Bone marrow (tissue), 2 donors: ENCODE measurements around the gene ZNF525.
"Not testable (repeated sequence)": the region's sequence is repeated elsewhere in the genome, so short reads cannot be mapped to it uniquely, and the experiment has no call there.

Experiments
- DNase-seq, 2 donors: peaks; one replicate each; lab custom pipeline; 2025; lab: John Stamatoyannopoulos, UW

The ZNF525 gene

DNA sequence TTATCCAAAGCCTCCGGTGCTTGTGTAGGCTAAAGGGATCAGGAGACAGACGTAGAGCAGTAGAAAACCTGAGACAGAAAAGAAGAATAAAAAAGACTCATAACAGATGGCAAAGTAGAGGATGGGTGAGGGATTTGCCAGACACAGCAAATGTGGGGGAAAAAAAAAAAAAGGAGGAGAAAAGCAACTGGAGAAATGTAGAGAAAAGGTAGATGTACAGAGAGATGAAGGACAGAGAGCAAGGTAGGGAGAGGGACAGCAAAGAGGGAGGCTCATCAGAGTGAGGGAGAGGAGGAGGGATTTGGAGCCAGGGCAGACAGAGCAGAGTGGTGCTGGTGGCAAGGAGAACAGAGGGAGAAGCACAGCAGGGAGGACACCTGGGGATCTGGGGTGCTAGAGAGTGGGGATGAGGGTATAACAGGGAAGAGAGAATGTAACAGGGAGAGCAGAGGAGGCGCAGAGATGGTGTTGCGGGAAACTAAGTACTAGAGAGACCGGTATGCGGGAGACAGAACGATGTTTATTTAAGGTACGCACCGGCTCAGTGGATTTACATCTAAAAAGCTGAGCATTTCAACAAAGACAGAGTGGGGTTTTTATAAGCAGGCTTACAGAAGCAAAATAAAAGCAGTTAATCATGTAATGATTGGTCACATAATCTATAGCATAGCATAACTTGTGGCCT, 30.5 kb downstream of the ZNF525 start:
- DNase-seq, result not testable (repeated sequence)

DNA sequence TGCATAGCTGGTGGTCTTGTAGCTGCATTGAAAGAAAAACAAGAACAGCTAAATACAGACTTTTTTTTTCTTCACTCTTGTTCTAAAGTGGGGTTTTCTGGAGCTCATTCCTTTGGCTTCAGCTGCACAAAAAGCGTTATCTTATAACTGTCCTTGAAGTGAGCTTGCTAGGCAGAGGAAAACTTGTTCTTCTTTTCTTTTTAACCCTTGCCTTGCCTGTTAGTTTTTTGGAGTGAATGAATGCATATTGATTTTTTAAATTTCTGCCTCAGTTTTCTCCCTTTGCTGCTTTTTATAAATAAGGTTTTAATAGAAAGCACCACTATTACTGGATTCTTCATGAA, 31.0 kb downstream of the ZNF525 start:
- DNase-seq, result no peak

DNA sequence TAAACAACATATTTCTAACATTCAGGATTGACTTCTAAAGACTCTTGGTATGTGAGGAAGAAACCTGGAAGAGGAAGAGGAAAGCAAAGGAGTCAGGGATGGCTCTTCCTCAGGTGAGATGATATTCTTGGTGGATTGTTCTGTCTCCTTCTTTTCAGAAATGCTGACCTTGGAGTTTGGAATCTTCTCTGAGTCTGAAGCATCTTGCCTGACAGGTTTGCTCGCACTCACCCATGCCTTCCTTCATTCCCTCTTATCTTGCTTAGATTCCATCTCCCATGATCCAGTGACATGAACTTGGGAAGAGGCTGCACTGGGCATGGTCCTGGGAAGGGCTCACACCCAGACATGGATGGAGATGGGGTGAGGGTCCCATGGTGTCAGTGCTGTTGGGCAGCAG, 32.4 kb downstream of the ZNF525 start:
- not testable (repeated sequence) for DNase-seq

- DNase-seq, result no peak
Observed at GRCh38 chr19:53409505-53410204, 44.1 kb downstream of the ZNF525 start.

DNA sequence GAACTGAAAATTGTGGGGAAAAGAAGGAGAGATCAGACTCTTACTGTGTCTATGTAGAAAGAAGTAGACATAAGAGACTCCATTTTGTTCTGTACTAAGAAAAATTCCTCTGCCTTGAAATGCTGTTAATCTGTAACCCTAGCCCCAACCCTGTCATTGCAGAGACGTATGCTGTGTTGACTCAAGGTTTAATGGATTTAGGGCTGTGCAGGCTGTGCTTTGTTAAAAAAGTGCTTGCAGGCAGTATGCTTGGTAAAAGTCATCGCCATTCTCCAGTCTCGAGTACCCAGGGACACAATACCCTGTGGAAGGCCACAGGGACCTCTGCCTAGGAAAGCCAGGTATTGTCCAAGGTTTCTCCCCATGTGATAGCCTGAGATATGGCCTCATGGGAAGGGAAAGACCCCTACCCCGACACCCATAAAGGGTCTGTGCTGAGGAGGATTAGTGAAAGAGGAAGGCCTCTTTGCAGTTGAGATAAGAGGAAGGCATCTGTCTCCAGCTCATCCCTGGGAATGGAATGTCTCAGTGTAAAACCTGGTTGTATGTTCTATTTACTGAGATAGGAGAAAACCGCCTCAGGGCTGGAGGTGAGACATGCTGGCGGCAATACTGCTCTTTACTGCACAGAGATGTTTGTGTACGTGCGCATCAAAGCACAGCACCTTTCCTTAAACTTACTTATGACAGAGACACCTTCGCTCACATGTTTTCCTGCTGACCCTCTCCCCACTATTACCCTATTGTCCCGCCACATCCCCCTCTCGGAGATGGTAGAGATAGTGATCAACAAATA, 55.2 kb downstream of the ZNF525 start:
- not testable (repeated sequence) for DNase-seq

GRCh38 chr19:53422551-53422950, 57.0 kb downstream of the ZNF525 start:
- DNase-seq, result no peak

DNA sequence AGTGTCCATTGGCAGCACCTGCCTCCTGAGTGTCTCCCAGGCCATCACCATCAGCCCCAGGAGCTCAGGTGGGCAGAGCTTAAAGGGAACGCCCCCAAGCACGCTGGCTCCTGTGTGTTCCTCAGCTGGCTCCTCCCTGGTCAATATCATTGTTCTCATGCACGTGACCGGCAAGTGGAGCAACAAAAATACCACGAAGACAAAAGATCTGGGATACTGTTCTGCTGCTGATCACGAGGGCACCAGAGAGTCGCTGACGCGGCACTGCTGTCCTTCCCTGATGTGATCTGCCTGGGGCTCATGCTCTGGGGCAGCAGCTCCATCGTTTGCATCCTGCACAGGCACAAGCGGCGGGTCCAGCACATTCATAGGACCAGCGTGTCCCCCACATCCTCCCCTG, 57.6 kb downstream of the ZNF525 start:
- not testable (repeated sequence) for DNase-seq

- not testable (repeated sequence) for DNase-seq
Observed at GRCh38 chr19:53423680-53424079, 58.2 kb downstream of the ZNF525 start.

GRCh38 chr19:53424968-53425597, 59.6 kb downstream of the ZNF525 start:
- DNase-seq, result peak; percentile 7 to 66

DNA sequence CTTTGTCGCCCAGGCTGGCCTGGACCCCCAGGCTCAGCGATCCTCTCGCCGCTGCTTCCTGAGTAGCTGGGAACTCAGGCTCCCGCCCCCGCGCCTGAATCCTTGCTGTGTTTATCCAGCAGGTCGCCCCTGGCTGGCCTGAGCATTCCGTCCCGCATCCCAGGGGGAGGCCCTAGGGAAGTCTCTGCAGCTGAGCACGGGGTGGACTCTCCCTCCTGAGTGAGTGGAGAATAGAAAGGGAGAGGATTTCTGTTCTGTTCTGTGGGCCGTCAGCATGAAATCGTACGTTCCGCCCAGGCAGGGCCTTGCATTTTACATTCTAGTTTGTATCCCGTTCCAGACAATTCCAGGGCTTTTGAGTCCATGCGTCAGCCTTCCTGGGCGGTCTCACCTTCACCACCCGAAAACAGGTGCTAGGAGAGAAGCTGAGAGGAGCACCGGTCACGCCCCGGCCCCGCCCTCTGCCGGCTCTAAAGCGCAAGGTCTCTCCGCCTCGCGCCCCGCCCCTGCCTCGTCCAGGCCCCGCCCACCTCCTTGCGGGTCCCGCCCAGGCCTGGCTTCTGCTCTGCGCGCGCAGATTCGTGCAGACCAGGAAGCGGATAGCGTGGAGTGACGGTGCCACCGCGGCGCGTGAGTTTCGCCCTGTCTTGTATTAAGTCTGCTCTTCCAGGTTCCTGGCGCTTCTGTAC, 66.0 kb downstream of the ZNF525 start, which contains the start of gene ZNF761:
ZNF761 (plus strand) TSS at position 586 of the 689 bp plus-strand sequence. CDS start 15,285 bp downstream, outside the sequence.
- peak; percentile 87 to 88 for DNase-seq

DNA sequence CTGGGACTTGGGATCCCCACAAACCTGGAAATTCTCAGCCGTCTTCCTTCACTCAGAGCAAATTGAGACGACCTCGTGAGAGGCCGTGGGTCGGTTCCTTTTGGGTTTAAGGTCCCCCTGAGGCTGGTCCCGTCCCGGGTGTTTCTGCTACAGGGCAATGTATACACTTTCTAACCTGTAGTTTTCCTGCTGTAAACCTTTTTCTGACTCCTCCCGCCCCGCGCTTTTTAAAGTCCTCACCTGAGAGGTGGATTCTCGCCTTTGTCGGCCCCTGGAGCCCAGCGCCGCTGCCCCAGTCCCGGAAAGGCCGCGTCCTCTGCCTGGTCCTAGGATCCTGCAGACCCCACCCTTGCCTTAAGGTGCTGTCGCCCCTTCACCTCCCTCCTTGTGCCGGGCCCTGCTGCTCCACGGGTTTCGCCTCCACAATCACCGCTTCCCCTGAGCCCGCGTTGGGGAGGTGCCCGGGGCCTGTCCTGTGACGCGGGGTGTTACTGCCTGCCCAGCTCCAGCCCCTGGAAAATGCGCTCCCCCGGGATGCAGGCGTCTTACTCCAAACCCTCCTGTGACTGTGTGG, 66.7 kb downstream of the ZNF525 start:
- DNase-seq, result peak in 1 of 2 donors; percentile 13
